HepG2 (cell line): ENCODE results near the gene CLEC20A. TPM values are rescaled to one million over a fixed set of nuclear protein-coding genes. Genes with fewer than 3 reads are reported as not detected.

Source experiments
- ATAC-seq: fragments of 200-7000 bp; cut with Tn5 transposase; 3 replicates; pipeline ENCODE4 v1.9.1; 2020; ENCODE audit warnings: mild to moderate bottlenecking, moderate library complexity
- BruUV-seq: library from RNA; stranded (reverse); fragments of 400-500 nt; replicated peaks from 2 replicates; lab custom pipeline; 2021; lab: Mats Ljungman, UMichigan
- CTCF ChIA-PET: fragments of 300-600 bp; formaldehyde crosslinking; extraction: SDS; loops from one replicate; lab custom pipeline; 2021; ENCODE audit warnings: low total read pairs, inconsistent platforms, low intra/inter-chr PET ratio; lab: Yijun Ruan, JAX
- POLR2A ChIA-PET: fragments of 350-600 bp; sonication (Branson Sonifier 250); formaldehyde crosslinking; loops from one replicate; lab custom pipeline; 2020; ENCODE audit warnings: antibody characterized with exemption, inconsistent platforms; lab: Yijun Ruan, JAX
- DNase-seq: peaks from one replicate; pipeline ENCODE4 v3.0.0-alpha.2; 2015; ENCODE audit warnings: low spot score
- FAIRE-seq: peaks from 3 replicates; lab custom pipeline; 2011; peaks lifted over from hg19 to GRCh38; lab: Jason Lieb, UNC
- H2AFZ ChIP-seq: one replicate; pipeline ENCODE4 v1.6.1; 2011; ENCODE audit warnings: low read length, inconsistent platforms
- H3K27ac ChIP-seq: fragments of 300-600 bp; 3 replicates; pipeline ENCODE4 v1.8.0; 2011; ENCODE audit warnings: mixed run types, mild to moderate bottlenecking, mixed read lengths, low read length, inconsistent platforms; ENCODE audit not compliant: insufficient read depth; ENCODE audit errors: extremely low read length
- H3K27me3 ChIP-seq, 2 experiments: fragments of 200-600 bp in 1 of 2; 2 replicates in 1 of 2; 3 replicates in 1 of 2; pipeline versions ENCODE4 v1.6.0 to v1.8.0; 2011; ENCODE audit warnings: low read length in 2 of 2, mild to moderate bottlenecking in 2 of 2, moderate library complexity in 2 of 2, inconsistent platforms in 1 of 2; ENCODE audit not compliant: insufficient read depth in 2 of 2, control insufficient read depth in 1 of 2
- H3K36me3 ChIP-seq, 2 experiments: fragments of 200-600 bp in 1 of 2; replicated peaks in 1 of 2; 2 replicates in 1 of 2; 3 replicates in 1 of 2; pipeline versions ENCODE4 v1.5.1 to v1.8.0; 2011; ENCODE audit warnings: low read length in 2 of 2, inconsistent platforms in 1 of 2; ENCODE audit not compliant: insufficient read depth in 2 of 2, control insufficient read depth in 1 of 2
- H3K4me1 ChIP-seq: 2 replicates; pipeline ENCODE4 v1.5.1; 2012; ENCODE audit warnings: low read length, inconsistent platforms; ENCODE audit not compliant: insufficient read depth
- H3K4me2 ChIP-seq: 2 replicates; pipeline ENCODE4 v1.6.0; 2011; ENCODE audit warnings: low read depth, low read length, inconsistent platforms
- H3K4me3 ChIP-seq, 3 experiments: fragments of 200-600 bp in 1 of 3; sonication (generic), shearing (Covaris generic) in 1 of 3; replicated peaks in 1 of 3; 2 replicates each; pipeline ENCODE4 v1.5.1; 2011 to 2016; ENCODE audit warnings: low read length in 3 of 3, inconsistent platforms in 2 of 3, low read depth in 2 of 3, mild to moderate bottlenecking in 2 of 3, control low read depth in 1 of 3, mixed read lengths in 1 of 3; ENCODE audit not compliant: insufficient read depth in 1 of 3
- H3K79me2 ChIP-seq: one replicate; pipeline ENCODE4 v1.6.1; 2011; ENCODE audit warnings: low read length, inconsistent platforms; ENCODE audit not compliant: insufficient read depth
- H3K9ac ChIP-seq: 2 replicates; pipeline ENCODE4 v1.6.0; 2011; ENCODE audit warnings: mild to moderate bottlenecking, low read depth, low read length, inconsistent platforms; ENCODE audit not compliant: insufficient read depth
- H3K9me3 ChIP-seq: 2 replicates; pipeline ENCODE4 v1.5.1; 2012; ENCODE audit warnings: mild to moderate bottlenecking, low read length
- H4K20me1 ChIP-seq: 2 replicates; pipeline ENCODE4 v1.6.0; 2011; ENCODE audit warnings: inconsistent platforms, mild to moderate bottlenecking, low read length, moderate library complexity; ENCODE audit not compliant: insufficient read depth
- CSRNP2 ChIP-seq: sonication (generic); formaldehyde crosslinking; conservative IDR thresholded peaks from 2 replicates; pipeline ENCODE4 v1.8.0; 2022; ENCODE audit warnings: low read depth, missing genetic modification reagents
- E2F5 ChIP-seq: sonication (generic); formaldehyde crosslinking; conservative IDR thresholded peaks from 2 replicates; pipeline ENCODE4 v1.4.0; 2020; ENCODE audit warnings: missing genetic modification reagents
- FOXA1 ChIP-seq, 2 experiments: fragments of 450-650 bp in 1 of 2; sonication (generic) in 1 of 2; formaldehyde crosslinking in 1 of 2; IDR thresholded peaks; 2 replicates each; pipeline versions ENCODE4 v1.4.0 to v1.6.1; 2016 to 2020; ENCODE audit warnings: missing genetic modification reagents in 1 of 2
- IRF1 ChIP-seq: sonication (generic); formaldehyde crosslinking; IDR thresholded peaks from 2 replicates; pipeline ENCODE4 v1.4.0; 2020; ENCODE audit warnings: low read depth, mild to moderate bottlenecking, missing genetic modification reagents
- JUN ChIP-seq: sonication (generic); formaldehyde crosslinking; IDR thresholded peaks from 2 replicates; pipeline ENCODE4 v1.4.0; 2020; ENCODE audit warnings: mild to moderate bottlenecking, missing genetic modification reagents
- SYNCRIP ChIP-seq: fragments of 200-400 bp; formaldehyde crosslinking; IDR thresholded peaks from 2 replicates; pipeline ENCODE4 v1.6.1; 2018; ENCODE audit warnings: mild to moderate bottlenecking, low read depth, low read length; ENCODE audit not compliant: insufficient read depth
- TCF12 ChIP-seq, 2 experiments: fragments of 450-650 bp in 1 of 2; sonication (generic) in 1 of 2; formaldehyde crosslinking in 1 of 2; IDR thresholded peaks; 2 replicates each; pipeline versions ENCODE4 v1.6.1 to v1.8.0; 2017 to 2022; ENCODE audit warnings: antibody characterized with exemption in 1 of 2, mild to moderate bottlenecking in 1 of 2, missing genetic modification reagents in 1 of 2, moderate library complexity in 1 of 2
- TERF1 ChIP-seq: sonication (generic); formaldehyde crosslinking; IDR thresholded peaks from 2 replicates; pipeline ENCODE4 v1.8.0; 2022; ENCODE audit warnings: mild to moderate bottlenecking, missing genetic modification reagents, moderate library complexity
- TFDP2 ChIP-seq: sonication (generic); formaldehyde crosslinking; IDR thresholded peaks from 2 replicates; pipeline ENCODE4 v1.4.0; 2020; ENCODE audit warnings: missing genetic modification reagents
- ZBTB26 ChIP-seq: IDR thresholded peaks from 2 replicates; pipeline ENCODE4 v1.6.1; 2016; ENCODE audit warnings: missing compliant biosample characterization, missing genetic modification reagents, borderline replicate concordance
- ZNF326 ChIP-seq: sonication (generic); formaldehyde crosslinking; IDR thresholded peaks from 2 replicates; pipeline ENCODE4 v1.4.0; 2020; ENCODE audit warnings: missing genetic modification reagents, borderline replicate concordance
- ZNF33B ChIP-seq: sonication (generic); formaldehyde crosslinking; IDR thresholded peaks from 2 replicates; pipeline ENCODE4 v1.5.1; 2020; ENCODE audit warnings: mild to moderate bottlenecking, missing genetic modification reagents
- WGBS: methylation state at CpG from one replicate; pipeline ENCODE4 v1.1.6; 2017; ENCODE audit warnings: low lambda C conversion rate; 5-methylcytosine and 5-hydroxymethylcytosine counted together
- in situ Hi-C: cut with HindIII; loops from 2 replicates; pipeline ENCODE4 v1.10.0; 2017; ENCODE audit warnings: low pct_unique_long_range_greater_than_20kb; ENCODE audit not compliant: extremely low pct_ligation_motif_present
- intact Hi-C: fragments of 100-400 bp; cut with micrococcal nuclease; formaldehyde crosslinking; loops from one replicate; pipeline ENCODE4 v1.10.0; 2022; ENCODE audit not compliant: unreplicated experiment
- polyA plus RNA-seq, 8 experiments: library from polyadenylated mRNA; depleted of rRNA in 3 of 8; stranded (reverse) in 7 of 8; unstranded in 1 of 8; fragments of >200 nt; fragmentation: Illumina TruSeq in 4 of 8; extraction: Trizol in 4 of 8; gene quantifications; 2 replicates each; pipeline versions ENCODE4 v1.2.1 to v1.2.3, GENCODE V29; 2011 to 2016; ENCODE audit warnings: low read depth in 4 of 8, missing spikeins in 1 of 8, mixed read lengths in 1 of 8; ENCODE audit not compliant: insufficient read depth in 1 of 8
- total RNA-seq, 5 experiments: library from RNA; depleted of rRNA; stranded (reverse); fragments of >200 nt; fragmentation: Illumina TruSeq; extraction: Trizol; gene quantifications; 2 replicates each; pipeline ENCODE4 v1.2.3, GENCODE V29; 2016; ENCODE audit warnings: low read depth in 1 of 5

CLEC20A gene
- total and polyA plus RNA-seq, 2 of the 13 experiments (the other 11 are each of a cell fraction or from before 2014, with no cell fraction given) = not detected

- TF ChIP-seq ZBTB26 (CRISPR knock-in tag) (no peak), JUN (CRISPR knock-in tag) (no peak), TFDP2 (CRISPR knock-in tag) (no peak), CSRNP2 (CRISPR knock-in tag) (no peak), ZNF326 (CRISPR knock-in tag) (no peak)
Observed at GRCh38 chr1:178487070-178487615, 9.6 kb downstream of the CLEC20A start (continued).

GRCh38 chr1:178486100-178487069, 10.4 kb downstream of the CLEC20A start:
- no TSS peak for BruUV-seq
- Histone ChIP-seq H3K36me3 (no peaks in the 10 kb centered on the region), H3K79me2 (no peaks in the 10 kb centered on the region), H3K4me3 (no peak overlapping the region), H2AFZ (no peak overlapping the region), H3K27me3 (peaks cover 0 to 15% of the 10 kb centered on the region in 2 experiments; a peak in 2 of 5 replicates), H3K4me1 (peaks cover 13% of the 10 kb centered on the region), H3K9ac (no peak overlapping the region), H4K20me1 (no peaks in the 10 kb centered on the region), H3K4me2 (no peak overlapping the region), H3K9me3 (no peaks in the 10 kb centered on the region), H3K27ac (no peak overlapping the region)
- 64% methylated on average over 20 of the region's 54 CpGs for WGBS
- in situ Hi-C loops (no loop called here), intact Hi-C loops (no loop called here)
- POLR2A ChIA-PET = no interaction called here
- DNase-seq (no peak), FAIRE-seq (no peak), ATAC-seq (peak; percentile 15)
- CTCF ChIA-PET = no interaction called here
- no peak for TF ChIP-seq SYNCRIP
- TF ChIP-seq TCF12 (IDR thresholded peaks at IDR 0.05) = no peak
- TF ChIP-seq TCF12 (CRISPR knock-in tag; IDR thresholded peaks at IDR 0.05) = no peak
- no peak for TF ChIP-seq IRF1 (CRISPR knock-in tag)
- no peak for TF ChIP-seq ZNF33B
- no peak for TF ChIP-seq FOXA1 (IDR thresholded peaks at IDR 0.05)
- TF ChIP-seq FOXA1 (CRISPR knock-in tag; IDR thresholded peaks at IDR 0.05) = no peak
- TF ChIP-seq E2F5 (CRISPR knock-in tag) = no peak
- no peak for TF ChIP-seq TERF1 (CRISPR knock-in tag)
